ENCODE data around the gene KRTAP10-4.

GRCh38 chr21:44594406-44594916, 20.9 kb downstream of the KRTAP10-4 start:
- TF ChIP-seq CTCF (IDR thresholded peaks at IDR 0.05) (no peak), POLR2A (IDR thresholded peaks at IDR 0.05) (no peak)
